H54 (cell line): ENCODE results near the gene ENO2.

Source experiments
- DNase-seq: peaks from one replicate; pipeline ENCODE4 v3.0.0; 2011; ENCODE audit warnings: low spot score, mixed read lengths; ENCODE audit not compliant: insufficient read length
- FAIRE-seq: peaks from 3 replicates; lab custom pipeline; 2011; peaks lifted over from hg19 to GRCh38; lab: Jason Lieb, UNC
- POLR2A ChIP-seq: IDR thresholded peaks from 2 replicates; pipeline ENCODE4 v1.6.1; 2011; ENCODE audit warnings: low read depth, mild to moderate bottlenecking, low read length

The ENO2 gene

DNA sequence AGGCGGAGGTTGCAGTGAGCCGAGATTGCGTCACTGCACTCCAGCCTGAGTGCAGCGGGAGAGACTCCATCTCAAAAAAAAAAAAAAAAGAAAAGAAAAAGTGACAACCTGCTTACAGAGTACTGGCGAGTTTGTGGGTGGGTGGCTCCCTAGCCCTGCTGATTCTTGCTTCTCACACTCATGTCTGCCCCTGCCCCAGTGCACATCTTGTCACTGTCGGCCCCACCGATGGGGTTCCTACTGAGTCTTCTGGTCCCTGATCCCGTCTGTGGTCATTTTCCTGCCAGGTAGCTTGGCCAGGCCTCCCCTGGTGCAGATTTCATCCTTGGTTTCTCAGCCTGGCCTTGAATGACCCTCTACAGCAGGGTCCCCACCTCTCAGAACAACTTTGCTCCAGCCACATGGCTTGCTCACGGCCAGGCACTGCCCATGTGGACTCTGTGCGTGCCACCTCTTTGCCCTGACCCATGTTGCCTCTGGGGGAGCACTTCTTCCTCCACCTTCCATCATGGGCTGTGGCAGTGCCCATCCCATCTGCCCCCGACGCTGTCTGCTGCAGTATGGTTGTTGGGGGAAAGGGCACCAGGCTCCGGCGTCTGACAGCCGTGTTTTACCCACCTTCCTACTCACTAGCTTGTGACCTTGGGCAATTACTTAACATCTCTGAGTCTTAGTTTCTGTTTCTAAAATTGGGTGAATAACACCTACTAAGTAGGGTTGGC is 34.7 kb downstream of the ENO2 start:
- DNase-seq (no peak), FAIRE-seq (no peak)
- no peak for TF ChIP-seq POLR2A

DNA sequence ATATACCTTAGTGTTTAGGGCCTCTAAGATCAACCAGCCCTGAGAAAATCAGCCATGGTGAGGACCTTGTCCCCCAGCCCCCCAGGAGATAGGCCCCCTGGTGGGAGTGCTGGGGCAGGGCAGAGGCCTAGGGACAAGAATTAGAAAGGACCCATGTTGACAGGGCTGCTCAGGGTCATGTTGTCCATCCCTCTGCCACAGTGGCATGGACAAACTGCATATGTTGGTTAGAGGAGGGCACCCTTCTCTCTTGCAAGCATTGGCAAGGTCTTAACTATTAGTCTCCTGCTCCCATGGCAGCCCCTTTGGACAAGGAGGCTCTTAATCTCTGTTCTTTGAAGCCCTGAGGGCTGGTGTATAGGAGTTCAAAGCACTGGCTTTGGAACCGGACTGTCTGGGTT is 36.0 kb downstream of the ENO2 start:
- FAIRE-seq (no peak), DNase-seq (no peak)
- TF ChIP-seq POLR2A: no peak

DNA sequence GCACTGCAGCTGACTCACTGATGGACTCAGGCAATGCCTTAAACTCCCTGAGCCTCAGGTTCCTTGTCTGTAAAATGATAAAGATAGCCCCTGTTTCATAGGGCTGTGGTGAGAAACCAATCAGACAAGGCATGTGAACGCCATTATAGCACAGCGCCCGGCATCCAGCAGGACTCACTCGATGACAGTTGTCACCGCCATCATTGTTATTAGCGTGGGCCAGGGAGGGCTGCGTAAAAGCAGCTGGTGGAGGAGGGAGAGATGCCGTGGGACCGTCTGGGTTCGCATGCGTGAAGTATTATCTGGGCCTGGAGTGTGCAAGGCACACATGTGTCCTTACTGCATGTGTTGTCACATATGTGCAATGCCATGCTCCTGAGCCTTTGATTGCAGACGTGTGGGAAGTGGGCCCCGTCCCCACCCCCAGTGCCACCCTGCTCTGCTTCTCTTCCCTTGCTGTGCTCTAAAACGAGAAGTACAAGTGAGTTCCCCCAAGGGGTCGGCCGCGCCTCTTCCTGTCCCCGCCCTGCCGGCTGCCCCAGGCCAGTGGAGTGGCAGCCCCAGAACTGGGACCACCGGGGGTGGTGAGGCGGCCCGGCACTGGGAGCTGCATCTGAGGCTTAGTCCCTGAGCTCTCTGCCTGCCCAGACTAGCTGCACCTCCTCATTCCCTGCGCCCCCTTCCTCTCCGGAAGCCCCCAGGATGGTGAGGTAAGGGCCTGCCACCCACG is 36.6 kb downstream of the ENO2 start, which contains the start of gene PTPN6:
Gene PTPN6, plus strand, starts transcription at position 546 of the 730 bp plus-strand sequence. Its CDS starts 157 bp downstream, at position 703.
- TF ChIP-seq POLR2A: no peak
- DNase-seq (no peak), FAIRE-seq (no peak)

DNA sequence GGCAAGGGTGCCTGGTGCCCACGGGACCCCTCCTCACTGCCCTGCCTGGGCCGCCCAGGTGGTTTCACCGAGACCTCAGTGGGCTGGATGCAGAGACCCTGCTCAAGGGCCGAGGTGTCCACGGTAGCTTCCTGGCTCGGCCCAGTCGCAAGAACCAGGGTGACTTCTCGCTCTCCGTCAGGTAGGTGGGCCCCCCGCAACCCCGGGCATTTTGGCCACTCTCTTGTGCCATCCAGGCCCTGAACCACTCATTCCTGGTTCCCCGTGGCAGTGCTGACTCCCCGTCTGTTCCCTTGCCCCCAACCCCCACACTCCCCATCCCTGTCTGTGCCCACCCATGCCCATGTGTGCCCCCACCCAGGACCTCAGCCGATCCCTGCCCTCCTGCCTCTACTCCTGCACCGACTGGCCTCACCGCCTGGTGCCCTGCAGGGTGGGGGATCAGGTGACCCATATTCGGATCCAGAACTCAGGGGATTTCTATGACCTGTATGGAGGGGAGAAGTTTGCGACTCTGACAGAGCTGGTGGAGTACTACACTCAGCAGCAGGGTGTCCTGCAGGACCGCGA is 37.3 kb downstream of the ENO2 start:
- DNase-seq (no peak), FAIRE-seq (no peak)
- TF ChIP-seq POLR2A: no peak

DNA sequence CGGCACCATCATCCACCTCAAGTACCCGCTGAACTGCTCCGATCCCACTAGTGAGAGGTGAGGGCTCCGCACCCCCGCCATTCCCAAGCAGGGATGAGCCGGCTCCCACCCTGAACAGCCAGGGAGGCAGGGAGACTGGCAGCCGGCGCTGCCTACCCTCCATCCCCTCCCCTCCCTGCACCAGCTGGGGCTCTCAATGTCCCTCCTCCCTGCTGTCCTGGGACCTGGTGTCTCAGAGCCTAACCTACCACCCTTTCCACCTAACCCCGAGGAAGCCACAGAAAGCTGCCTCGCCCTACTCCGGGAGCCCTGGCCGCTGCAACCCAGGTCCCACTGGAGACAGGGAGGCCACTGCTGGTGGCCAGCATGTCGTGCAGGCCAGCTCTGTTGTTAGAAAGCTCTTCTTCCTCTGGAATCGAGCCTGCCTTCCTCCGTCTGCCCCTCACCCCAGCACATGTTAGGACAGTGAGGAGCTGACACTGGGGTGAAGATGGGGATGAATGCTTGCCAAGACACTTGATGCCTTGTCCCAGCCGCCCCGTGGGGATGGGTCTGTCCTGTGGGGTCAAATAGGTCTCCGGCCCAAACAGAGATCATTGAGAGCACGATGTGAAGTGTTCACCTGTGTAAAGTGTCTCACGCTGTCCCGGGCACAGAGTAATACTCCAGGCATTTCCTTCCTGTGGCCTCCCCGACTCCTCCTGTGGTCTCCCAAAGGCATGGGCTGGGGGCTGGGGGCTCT is 37.9 kb downstream of the ENO2 start:
- no peak for DNase-seq
- no peak for TF ChIP-seq POLR2A
- FAIRE-seq: no peak

DNA sequence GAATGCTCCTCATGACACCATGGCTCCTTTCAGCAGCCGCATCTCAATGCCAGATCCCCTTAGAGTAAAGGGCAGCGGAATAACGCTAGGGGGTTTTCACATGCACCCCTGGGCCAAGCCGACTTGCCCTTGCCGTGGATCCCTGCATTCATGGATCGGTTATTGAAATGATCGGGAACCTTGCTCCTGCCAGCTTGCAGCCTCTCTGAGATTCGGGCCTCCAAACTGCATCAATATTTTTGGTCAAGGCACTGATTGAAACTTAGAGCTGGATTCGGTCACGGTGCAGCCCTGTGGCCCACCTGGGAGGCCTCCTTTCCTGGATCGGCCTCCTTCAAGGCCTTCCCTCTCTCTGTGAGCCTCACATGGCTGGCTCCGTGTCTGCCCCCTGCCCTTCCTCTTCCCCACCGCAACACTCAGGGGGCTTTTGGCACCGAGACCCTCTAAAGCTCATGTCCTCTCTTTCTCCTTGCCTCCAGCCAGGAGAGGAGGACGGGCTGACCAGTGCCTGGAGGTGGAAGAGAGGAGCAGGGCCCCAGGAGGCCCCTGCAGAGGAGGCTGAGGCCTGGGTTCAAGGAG is 38.6 kb downstream of the ENO2 start:
- FAIRE-seq (no peak), DNase-seq (no peak)
- TF ChIP-seq POLR2A: no peak

DNA sequence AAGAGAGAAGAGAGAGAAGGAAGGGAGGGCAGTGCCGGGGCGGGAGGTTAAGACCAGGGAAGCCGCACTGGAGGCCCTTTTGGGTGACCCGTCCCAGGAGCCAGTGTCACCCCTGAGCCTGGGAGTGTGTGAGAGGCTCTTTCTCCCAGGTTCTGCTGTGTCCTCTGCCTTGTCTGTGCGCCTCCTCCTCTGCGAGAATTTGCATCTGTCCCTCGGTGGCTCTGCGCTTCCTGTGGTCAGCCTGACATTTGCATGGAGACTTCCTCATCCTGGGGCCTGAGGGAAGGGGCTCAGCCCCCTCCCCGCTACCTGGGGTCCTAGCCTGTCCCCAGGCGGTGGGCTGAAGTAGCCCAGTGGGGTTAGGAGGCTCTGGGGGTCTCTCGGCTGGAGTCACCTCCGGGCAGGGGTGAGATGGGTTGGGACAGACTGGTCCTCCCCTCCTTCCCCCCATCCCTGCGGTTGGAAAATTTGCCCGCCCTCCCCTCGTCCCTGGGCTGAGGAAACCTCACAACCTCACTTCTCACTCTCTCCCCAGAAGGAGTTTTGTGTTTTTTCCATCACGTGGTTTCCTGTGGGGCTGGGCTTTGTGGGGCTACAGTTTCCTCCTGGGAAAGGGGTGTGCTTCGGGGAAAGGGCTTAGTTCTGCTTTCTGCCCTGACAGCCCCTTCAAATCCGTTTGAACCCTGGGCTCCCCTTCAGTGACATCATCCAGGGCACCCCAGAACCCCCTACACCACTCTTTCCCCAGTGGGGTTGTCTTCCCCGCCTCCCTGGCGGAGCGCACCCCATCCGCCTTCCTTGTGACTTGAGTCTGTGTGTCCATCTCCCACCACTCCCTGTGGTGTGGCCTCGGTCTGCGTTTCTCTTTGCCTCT is 39.3 kb downstream of the ENO2 start:
- no peak for DNase-seq
- no peak for TF ChIP-seq POLR2A
- FAIRE-seq: no peak

DNA sequence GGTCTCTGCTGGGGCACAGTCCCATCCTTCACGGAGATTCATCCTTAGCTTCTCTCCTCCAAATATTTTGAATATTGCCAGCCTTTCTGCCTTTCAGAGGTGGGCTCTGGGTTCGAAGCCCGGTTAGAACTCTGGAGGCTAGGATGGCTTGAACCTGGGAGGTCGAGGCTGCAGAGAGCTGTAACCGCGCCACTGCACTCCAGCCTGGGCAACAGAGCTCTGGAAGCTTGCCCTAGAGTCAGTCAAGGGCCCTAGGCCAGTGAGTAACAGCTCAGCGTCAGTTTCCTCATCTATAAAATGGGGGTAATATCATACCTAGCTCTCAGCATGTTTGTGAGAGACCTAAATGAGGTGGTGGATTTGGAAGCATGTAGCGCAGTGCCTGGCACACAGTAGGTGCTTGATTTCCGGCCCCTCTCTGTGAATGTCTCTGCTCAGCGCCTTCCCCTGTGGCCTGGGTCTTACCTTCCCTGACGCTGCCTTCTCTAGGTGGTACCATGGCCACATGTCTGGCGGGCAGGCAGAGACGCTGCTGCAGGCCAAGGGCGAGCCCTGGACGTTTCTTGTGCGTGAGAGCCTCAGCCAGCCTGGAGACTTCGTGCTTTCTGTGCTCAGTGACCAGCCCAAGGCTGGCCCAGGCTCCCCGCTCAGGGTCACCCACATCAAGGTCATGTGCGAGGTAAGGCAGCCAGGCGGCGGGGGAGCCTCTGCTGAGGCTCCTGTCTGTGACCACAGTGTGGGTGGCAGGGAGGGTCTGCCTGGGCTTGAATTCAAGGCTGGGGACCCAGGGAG is 40.1 kb downstream of the ENO2 start:
- DNase-seq (no peak), FAIRE-seq (no peak)
- TF ChIP-seq POLR2A: no peak

DNA sequence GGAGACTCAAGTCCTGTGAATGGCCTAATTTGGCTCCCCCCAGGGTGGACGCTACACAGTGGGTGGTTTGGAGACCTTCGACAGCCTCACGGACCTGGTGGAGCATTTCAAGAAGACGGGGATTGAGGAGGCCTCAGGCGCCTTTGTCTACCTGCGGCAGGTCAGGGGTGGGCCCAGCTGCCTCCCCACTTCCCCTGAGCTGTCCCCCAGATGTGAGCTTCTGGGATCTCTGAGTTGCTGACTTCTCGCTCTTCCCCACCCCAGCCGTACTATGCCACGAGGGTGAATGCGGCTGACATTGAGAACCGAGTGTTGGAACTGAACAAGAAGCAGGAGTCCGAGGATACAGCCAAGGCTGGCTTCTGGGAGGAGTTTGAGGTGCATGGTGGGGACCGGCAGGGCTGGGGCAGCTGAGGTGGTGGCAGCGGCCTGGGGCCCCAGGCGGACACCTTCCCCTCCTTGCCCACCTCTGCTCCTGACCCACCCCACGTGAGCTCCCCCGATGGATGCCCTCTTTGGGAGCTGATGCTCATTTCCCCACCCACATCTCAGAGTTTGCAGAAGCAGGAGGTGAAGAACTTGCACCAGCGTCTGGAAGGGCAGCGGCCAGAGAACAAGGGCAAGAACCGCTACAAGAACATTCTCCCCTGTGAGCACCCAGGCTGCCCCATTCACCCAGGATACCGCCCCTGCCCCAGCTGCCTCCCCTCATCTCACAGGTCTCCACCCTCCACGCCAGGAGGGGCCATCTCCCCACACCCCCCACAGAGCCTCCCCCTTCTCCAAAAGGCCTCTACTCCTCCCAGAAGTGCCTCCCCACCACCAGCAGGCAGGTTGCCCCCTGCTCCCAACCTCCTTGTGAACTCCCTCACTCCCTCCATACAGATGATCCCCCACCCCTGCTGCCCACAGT is 41.0 kb downstream of the ENO2 start:
- DNase-seq (no peak), FAIRE-seq (no peak)
- TF ChIP-seq POLR2A: no peak

DNA sequence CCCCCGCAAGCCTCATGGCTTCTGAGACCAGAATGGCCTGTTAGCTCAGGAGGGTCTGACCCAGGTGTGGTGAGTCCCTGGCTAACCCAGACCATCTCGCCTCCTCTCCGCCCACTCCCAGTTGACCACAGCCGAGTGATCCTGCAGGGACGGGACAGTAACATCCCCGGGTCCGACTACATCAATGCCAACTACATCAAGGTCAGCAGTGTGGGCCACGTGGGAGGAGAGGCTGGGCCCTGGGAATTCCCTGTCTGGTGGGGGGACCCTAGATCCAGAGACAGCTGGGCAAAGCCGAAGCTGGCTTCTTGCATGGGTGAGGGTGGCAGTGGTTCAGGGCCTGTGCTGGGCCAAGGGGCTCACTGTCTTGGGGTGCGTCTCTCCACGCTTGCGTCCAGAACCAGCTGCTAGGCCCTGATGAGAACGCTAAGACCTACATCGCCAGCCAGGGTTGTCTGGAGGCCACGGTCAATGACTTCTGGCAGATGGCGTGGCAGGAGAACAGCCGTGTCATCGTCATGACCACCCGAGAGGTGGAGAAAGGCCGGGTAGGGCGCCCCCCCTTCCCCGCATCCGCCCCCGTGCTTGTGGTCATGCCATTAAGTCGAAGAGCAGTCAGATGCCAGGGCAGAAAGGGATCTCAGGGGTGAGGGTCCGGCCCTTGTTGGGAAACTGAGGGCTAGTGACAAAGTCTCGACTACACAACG is 41.8 kb downstream of the ENO2 start:
- no peak for TF ChIP-seq POLR2A
- FAIRE-seq (no peak), DNase-seq (no peak)

DNA sequence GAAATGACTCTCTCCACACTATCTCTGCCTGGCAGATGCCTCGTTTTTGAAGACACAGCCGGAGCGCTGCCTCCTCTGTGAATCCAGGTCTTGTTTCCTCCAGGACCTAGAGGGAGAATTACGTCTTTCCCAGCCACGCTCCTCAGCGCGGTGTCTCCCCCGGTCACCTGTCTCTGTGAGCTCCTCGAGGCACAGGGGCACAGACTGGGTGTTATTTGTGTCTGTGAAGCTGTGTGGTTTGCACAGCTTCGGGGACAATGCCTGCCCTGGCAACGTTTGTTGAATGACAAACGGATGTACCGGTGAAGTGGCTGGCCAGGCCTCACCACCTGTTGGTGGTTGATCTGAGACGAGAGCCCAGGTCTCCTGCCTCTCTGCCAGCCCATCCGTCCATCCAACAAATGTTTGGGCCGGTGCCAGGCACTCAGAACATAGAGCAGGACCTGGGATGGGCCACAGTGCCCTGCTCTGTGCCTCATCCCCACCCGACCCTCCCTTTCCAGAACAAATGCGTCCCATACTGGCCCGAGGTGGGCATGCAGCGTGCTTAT is 42.8 kb downstream of the ENO2 start:
- no peak for FAIRE-seq
- no peak for DNase-seq
- no peak for TF ChIP-seq POLR2A
